GM12878 (cell line): ENCODE data around the gene BBS4. TPM values are rescaled to one million over a fixed set of nuclear protein-coding genes. Genes with fewer than 3 reads are reported as not detected.

Source experiments
- ATF7 ChIP-seq: fragments of 450-650 bp; IDR thresholded peaks from 2 replicates; pipeline ENCODE4 v1.6.1; 2016; ENCODE audit warnings: low read depth, mild to moderate bottlenecking
- CHD2 ChIP-seq: IDR thresholded peaks from 2 replicates; pipeline ENCODE4 v1.6.1; 2011; ENCODE audit warnings: low read depth, low read length, improper control_type of control experiment, borderline replicate concordance
- GABPA ChIP-seq: IDR thresholded peaks from 2 replicates; pipeline ENCODE4 v1.6.1; 2014; ENCODE audit warnings: antibody characterized with exemption, low read depth, mild to moderate bottlenecking, inconsistent platforms
- HDGF ChIP-seq: fragments of 450-650 bp; IDR thresholded peaks from 2 replicates; pipeline ENCODE4 v1.6.1; 2016; ENCODE audit warnings: antibody characterized with exemption
- IKZF2 ChIP-seq, 2 experiments: fragments of 450-650 bp; IDR thresholded peaks; 2 replicates each; pipeline ENCODE4 v1.6.1; 2017; ENCODE audit warnings: mild to moderate bottlenecking in 2 of 2, moderate library complexity in 2 of 2
- MEF2B ChIP-seq: fragments of 450-650 bp; IDR thresholded peaks from 2 replicates; pipeline ENCODE4 v1.6.1; 2018; ENCODE audit warnings: mild to moderate bottlenecking, moderate library complexity; ENCODE audit not compliant: partially characterized antibody, poor library complexity, severe bottlenecking
- MTA3 ChIP-seq: IDR thresholded peaks from 2 replicates; pipeline ENCODE4 v1.6.1; 2012; ENCODE audit warnings: low read length, inconsistent platforms, borderline replicate concordance
- NFYB ChIP-seq: IDR thresholded peaks from 2 replicates; pipeline ENCODE4 v1.6.1; 2011; ENCODE audit warnings: low read depth, mild to moderate bottlenecking, low read length, improper control_type of control experiment, moderate library complexity; ENCODE audit not compliant: insufficient read depth
- NR2C1 ChIP-seq: fragments of 450-650 bp; IDR thresholded peaks from 2 replicates; pipeline ENCODE4 v1.6.1; 2017; ENCODE audit warnings: antibody characterized with exemption, mild to moderate bottlenecking, moderate library complexity
- PAX5 ChIP-seq: IDR thresholded peaks from 2 replicates; pipeline ENCODE4 v1.6.1; 2011; ENCODE audit warnings: low read depth, low read length, borderline replicate concordance
- POLR2AphosphoS2 ChIP-seq: IDR thresholded peaks from 2 replicates; pipeline ENCODE4 v1.6.1; 2011; ENCODE audit warnings: low read depth, mild to moderate bottlenecking, low read length, improper control_type of control experiment, moderate library complexity
- POLR2AphosphoS5 ChIP-seq: IDR thresholded peaks from 2 replicates; pipeline ENCODE4 v1.6.1; 2011; ENCODE audit warnings: mild to moderate bottlenecking, low read length, inconsistent platforms
- polyA plus RNA-seq, 11 experiments: library from polyadenylated mRNA; depleted of rRNA in 4 of 11; unstranded in 6 of 11; stranded (reverse) in 5 of 11; fragments of >200 nt; fragmentation: Nextera tagmentation in 4 of 11; fragmentation: Illumina TruSeq in 1 of 11; extraction: Ambion mirVana in 4 of 11; extraction: Trizol in 1 of 11; gene quantifications; 1 replicate in 1 of 11; 2 replicates in 10 of 11; pipeline versions ENCODE4 v1.2.1 to v1.2.3, GENCODE V29; 2011 to 2016; ENCODE audit warnings: inconsistent platforms in 2 of 11, missing spikeins in 2 of 11, low read depth in 1 of 11
- total RNA-seq, 4 experiments: library from RNA; depleted of rRNA in 3 of 4; stranded (reverse); fragments of >200 nt in 3 of 4; fragmentation: Illumina TruSeq in 1 of 4; extraction: Trizol in 1 of 4; gene quantifications; 2 replicates each; pipeline versions ENCODE4 v1.2.1 to v1.2.3, GENCODE V29; 2013 to 2021
- TF ChIP-seq, protein P1 (sequence below): fragments of 450-650 bp; IDR thresholded peaks from 2 replicates; pipeline ENCODE4 v1.6.1; 2014; ENCODE audit warnings: mild to moderate bottlenecking
- TF ChIP-seq, protein P2 (sequence below): fragments of 450-650 bp; IDR thresholded peaks from 2 replicates; pipeline ENCODE4 v1.6.1; 2017; ENCODE audit warnings: mild to moderate bottlenecking, moderate library complexity
- TF ChIP-seq, protein P3 (sequence below): IDR thresholded peaks from 2 replicates; pipeline ENCODE4 v1.6.1; 2011; ENCODE audit warnings: low read depth, mild to moderate bottlenecking, low read length, moderate library complexity, borderline replicate concordance; ENCODE audit errors: extremely low read depth
- TF ChIP-seq, protein P4 (sequence below): fragments of 450-650 bp; IDR thresholded peaks from 2 replicates; pipeline ENCODE4 v1.6.1; 2016; ENCODE audit warnings: mild to moderate bottlenecking
- TF ChIP-seq, protein P5 (sequence below): IDR thresholded peaks from 2 replicates; pipeline ENCODE4 v1.6.1; 2011; ENCODE audit warnings: borderline replicate concordance, low read depth, mild to moderate bottlenecking, moderate library complexity, mixed read lengths, low read length; ENCODE audit not compliant: insufficient read depth; ENCODE audit errors: extremely low read length

BBS4 gene
- total and polyA plus RNA-seq, 10 of the 15 experiments (the other 5 are each of a cell fraction or from before 2014, with no cell fraction given), result 7.2 to 22.1 (median 9.9) TPM

DNA sequence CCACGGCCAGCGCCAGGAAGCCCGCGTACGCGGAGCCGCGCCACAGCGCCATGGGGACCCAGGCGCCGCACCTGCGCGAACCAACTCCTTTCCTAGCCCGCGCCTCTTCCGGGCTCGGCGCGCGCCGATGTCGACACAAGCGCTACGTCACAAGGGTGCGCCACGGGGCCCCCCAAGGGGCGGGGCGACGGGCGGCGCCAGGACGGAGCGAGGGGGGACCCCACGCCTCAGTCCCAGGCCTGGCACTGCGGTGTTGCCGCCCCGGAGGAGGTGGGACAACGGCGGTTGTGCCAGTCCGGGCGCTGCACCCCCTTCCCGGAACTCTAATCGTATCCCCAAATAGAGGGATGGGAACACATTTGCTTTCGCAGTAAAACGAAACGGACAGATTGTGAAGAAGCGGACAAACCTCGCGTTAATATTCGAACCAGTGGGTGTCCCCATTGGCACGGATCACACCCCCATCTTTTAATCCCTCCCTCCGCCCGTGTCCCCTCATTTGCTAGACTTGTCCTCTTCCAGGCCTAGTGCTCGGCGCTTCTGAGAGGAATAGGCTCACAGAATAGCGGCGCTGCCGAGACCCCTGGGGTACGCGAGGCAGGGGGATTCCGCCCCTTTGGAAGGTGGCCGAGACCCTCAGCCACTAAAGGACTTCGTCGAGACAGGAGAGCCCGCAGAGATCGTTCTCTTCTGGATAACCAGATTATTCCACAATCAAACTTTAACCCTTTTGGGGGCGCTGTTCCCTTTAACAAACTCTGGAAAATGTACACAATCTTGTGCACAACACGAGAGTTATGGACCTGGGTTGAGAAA lies 97.8 kb downstream of the BBS4 start, which contains the start of gene ADPGK (continued):
- peak; percentile 88; the same call in 1 of the 2 replicates for TF ChIP-seq POLR2AphosphoS2
- peak; percentile 27 for TF ChIP-seq MEF2B
- TF ChIP-seq, protein P1, sequence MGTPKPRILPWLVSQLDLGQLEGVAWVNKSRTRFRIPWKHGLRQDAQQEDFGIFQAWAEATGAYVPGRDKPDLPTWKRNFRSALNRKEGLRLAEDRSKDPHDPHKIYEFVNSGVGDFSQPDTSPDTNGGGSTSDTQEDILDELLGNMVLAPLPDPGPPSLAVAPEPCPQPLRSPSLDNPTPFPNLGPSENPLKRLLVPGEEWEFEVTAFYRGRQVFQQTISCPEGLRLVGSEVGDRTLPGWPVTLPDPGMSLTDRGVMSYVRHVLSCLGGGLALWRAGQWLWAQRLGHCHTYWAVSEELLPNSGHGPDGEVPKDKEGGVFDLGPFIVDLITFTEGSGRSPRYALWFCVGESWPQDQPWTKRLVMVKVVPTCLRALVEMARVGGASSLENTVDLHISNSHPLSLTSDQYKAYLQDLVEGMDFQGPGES, result 0 out of 2 replicates have a peak, but pooled peaks have one; percentile 10
- peak; percentile 84 for TF ChIP-seq CHD2
- TF ChIP-seq, protein P2, sequence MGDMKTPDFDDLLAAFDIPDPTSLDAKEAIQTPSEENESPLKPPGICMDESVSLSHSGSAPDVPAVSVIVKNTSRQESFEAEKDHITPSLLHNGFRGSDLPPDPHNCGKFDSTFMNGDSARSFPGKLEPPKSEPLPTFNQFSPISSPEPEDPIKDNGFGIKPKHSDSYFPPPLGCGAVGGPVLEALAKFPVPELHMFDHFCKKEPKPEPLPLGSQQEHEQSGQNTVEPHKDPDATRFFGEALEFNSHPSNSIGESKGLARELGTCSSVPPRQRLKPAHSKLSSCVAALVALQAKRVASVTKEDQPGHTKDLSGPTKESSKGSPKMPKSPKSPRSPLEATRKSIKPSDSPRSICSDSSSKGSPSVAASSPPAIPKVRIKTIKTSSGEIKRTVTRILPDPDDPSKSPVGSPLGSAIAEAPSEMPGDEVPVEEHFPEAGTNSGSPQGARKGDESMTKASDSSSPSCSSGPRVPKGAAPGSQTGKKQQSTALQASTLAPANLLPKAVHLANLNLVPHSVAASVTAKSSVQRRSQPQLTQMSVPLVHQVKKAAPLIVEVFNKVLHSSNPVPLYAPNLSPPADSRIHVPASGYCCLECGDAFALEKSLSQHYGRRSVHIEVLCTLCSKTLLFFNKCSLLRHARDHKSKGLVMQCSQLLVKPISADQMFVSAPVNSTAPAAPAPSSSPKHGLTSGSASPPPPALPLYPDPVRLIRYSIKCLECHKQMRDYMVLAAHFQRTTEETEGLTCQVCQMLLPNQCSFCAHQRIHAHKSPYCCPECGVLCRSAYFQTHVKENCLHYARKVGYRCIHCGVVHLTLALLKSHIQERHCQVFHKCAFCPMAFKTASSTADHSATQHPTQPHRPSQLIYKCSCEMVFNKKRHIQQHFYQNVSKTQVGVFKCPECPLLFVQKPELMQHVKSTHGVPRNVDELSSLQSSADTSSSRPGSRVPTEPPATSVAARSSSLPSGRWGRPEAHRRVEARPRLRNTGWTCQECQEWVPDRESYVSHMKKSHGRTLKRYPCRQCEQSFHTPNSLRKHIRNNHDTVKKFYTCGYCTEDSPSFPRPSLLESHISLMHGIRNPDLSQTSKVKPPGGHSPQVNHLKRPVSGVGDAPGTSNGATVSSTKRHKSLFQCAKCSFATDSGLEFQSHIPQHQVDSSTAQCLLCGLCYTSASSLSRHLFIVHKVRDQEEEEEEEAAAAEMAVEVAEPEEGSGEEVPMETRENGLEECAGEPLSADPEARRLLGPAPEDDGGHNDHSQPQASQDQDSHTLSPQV, result no peak
- TF ChIP-seq PAX5, result peak; percentile 53; the same call in 1 of the 2 replicates
- TF ChIP-seq, protein P3, sequence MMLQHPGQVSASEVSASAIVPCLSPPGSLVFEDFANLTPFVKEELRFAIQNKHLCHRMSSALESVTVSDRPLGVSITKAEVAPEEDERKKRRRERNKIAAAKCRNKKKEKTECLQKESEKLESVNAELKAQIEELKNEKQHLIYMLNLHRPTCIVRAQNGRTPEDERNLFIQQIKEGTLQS, result peak; percentile 96
- TF ChIP-seq MTA3, result no peak
- peak; percentile 59 for TF ChIP-seq NR2C1
- no peak for TF ChIP-seq HDGF
- peak; percentile 93 for TF ChIP-seq POLR2AphosphoS5
- TF ChIP-seq, protein P4, sequence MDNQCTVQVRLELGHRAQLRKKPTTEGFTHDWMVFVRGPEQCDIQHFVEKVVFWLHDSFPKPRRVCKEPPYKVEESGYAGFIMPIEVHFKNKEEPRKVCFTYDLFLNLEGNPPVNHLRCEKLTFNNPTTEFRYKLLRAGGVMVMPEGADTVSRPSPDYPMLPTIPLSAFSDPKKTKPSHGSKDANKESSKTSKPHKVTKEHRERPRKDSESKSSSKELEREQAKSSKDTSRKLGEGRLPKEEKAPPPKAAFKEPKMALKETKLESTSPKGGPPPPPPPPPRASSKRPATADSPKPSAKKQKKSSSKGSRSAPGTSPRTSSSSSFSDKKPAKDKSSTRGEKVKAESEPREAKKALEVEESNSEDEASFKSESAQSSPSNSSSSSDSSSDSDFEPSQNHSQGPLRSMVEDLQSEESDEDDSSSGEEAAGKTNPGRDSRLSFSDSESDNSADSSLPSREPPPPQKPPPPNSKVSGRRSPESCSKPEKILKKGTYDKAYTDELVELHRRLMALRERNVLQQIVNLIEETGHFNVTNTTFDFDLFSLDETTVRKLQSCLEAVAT, result peak; percentile 97
- no peak for TF ChIP-seq GABPA
- no peak for TF ChIP-seq ATF7
- no peak for TF ChIP-seq NFYB
- TF ChIP-seq IKZF2 (IDR thresholded peaks at IDR 0.05), result peak in 1 of 2 experiments; percentile 49; a peak in 3 of 4 replicates
- TF ChIP-seq, protein P5, sequence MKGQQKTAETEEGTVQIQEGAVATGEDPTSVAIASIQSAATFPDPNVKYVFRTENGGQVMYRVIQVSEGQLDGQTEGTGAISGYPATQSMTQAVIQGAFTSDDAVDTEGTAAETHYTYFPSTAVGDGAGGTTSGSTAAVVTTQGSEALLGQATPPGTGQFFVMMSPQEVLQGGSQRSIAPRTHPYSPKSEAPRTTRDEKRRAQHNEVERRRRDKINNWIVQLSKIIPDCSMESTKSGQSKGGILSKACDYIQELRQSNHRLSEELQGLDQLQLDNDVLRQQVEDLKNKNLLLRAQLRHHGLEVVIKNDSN, result peak; percentile 44
